Prostate gland (tissue), 2 donors: ENCODE measurements around the gene TPD52L2. TPM values are rescaled to one million over a fixed set of nuclear protein-coding genes. Genes with fewer than 3 reads are reported as not detected.

ENCODE experiments used
- DNase-seq: peaks from one replicate; pipeline ENCODE4 v3.0.0-alpha.2; 2019; ENCODE audit warnings: low spot score
- H3K27ac ChIP-seq, 2 donors: fragments of 200-600 bp; sonication (generic); 2 replicates each; pipeline ENCODE4 v1.5.1; 2017 to 2019
- H3K27me3 ChIP-seq: fragments of 200-600 bp; sonication (generic); replicated peaks from 2 replicates; pipeline ENCODE4 v1.5.1; 2019; ENCODE audit not compliant: insufficient read depth
- H3K36me3 ChIP-seq, 2 donors: fragments of 200-600 bp; sonication (generic); 1 replicate in 1 of 2; 2 replicates in 1 of 2; pipeline versions ENCODE4 v1.5.1 to v1.8.1; 2017 to 2019
- H3K4me1 ChIP-seq: fragments of 200-600 bp; sonication (generic); replicated peaks from 2 replicates; pipeline ENCODE4 v1.5.1; 2019
- H3K4me3 ChIP-seq, 2 donors: fragments of 200-600 bp; sonication (generic); 2 replicates each; pipeline ENCODE4 v1.5.1; 2017 to 2019
- H3K9me3 ChIP-seq: fragments of 200-600 bp; sonication (generic); 2 replicates; pipeline ENCODE4 v1.5.1; 2017
- POLR2A ChIP-seq: fragments of 450-650 bp; IDR thresholded peaks from one replicate; pipeline ENCODE4 v1.6.1; 2016; ENCODE audit warnings: antibody characterized with exemption, mild to moderate bottlenecking
- POLR2AphosphoS5 ChIP-seq: sonication (generic); formaldehyde crosslinking; IDR thresholded peaks from one replicate; pipeline ENCODE4 v1.6.1; 2017; ENCODE audit warnings: antibody characterized with exemption
- WGBS: methylation state at CpG from one replicate; pipeline ENCODE4 v1.1.5; 2018; 5-methylcytosine and 5-hydroxymethylcytosine counted together
- intact Hi-C: fragments of 100-400 bp; cut with DNase I; formaldehyde crosslinking; loops from one replicate; pipeline ENCODE4 v1.14.2; 2022
- total RNA-seq, 2 donors: library from RNA; depleted of rRNA; stranded (reverse); fragments of >200 nt; gene quantifications; one replicate each; pipeline ENCODE4 v1.1.0, GENCODE V29; 2016
- TF ChIP-seq, protein P1 (sequence below), 4 experiments: fragments of 200-600 bp in 2 of 4; fragments of 450-650 bp in 2 of 4; sonication (generic) in 2 of 4; IDR thresholded peaks; 1 replicate in 3 of 4; 2 replicates in 1 of 4; pipeline ENCODE4 v1.5.1; 2016 to 2019; ENCODE audit warnings: antibody characterized with exemption in 4 of 4, mild to moderate bottlenecking in 2 of 4, moderate library complexity in 2 of 4

Gene TPD52L2
- total RNA-seq, 2 donors from 2014 or later: 105 to 127 TPM

- Histone ChIP-seq H3K27ac (peak overlapping the region; percentile 71 to 87), H3K36me3 (no peaks in the 10 kb centered on the region), H3K9me3 (no peaks in the 10 kb centered on the region), H3K4me1 (peaks cover 15% of the 10 kb centered on the region), H3K4me3 (no peak overlapping the region), H3K27me3 (no peaks in the 10 kb centered on the region)
- 74% methylated on average over 7 of the region's 7 CpGs for WGBS
- intact Hi-C loops: loop anchor here (10.0 kb wide), 1 partner anchor 175 kb away; the partner anchor contains the start of gene TCEA2
- no peak for DNase-seq
- TF ChIP-seq POLR2AphosphoS5 (no peak), POLR2A (no peak)
- TF ChIP-seq, protein P1, sequence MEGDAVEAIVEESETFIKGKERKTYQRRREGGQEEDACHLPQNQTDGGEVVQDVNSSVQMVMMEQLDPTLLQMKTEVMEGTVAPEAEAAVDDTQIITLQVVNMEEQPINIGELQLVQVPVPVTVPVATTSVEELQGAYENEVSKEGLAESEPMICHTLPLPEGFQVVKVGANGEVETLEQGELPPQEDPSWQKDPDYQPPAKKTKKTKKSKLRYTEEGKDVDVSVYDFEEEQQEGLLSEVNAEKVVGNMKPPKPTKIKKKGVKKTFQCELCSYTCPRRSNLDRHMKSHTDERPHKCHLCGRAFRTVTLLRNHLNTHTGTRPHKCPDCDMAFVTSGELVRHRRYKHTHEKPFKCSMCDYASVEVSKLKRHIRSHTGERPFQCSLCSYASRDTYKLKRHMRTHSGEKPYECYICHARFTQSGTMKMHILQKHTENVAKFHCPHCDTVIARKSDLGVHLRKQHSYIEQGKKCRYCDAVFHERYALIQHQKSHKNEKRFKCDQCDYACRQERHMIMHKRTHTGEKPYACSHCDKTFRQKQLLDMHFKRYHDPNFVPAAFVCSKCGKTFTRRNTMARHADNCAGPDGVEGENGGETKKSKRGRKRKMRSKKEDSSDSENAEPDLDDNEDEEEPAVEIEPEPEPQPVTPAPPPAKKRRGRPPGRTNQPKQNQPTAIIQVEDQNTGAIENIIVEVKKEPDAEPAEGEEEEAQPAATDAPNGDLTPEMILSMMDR (IDR thresholded peaks at IDR 0.05): no peak
Observed at GRCh38 chr20:63890201-63890576, 25.1 kb downstream of the TPD52L2 start.

- TF ChIP-seq POLR2A: no peak
- no peak for TF ChIP-seq POLR2AphosphoS5
- TF ChIP-seq, protein P1 (IDR thresholded peaks at IDR 0.05): no peak
- 71% methylated on average over 7 of the region's 7 CpGs for WGBS
- Histone ChIP-seq H3K27ac (peak overlapping the region in 1 of 2 donors; percentile 87), H3K9me3 (no peaks in the 10 kb centered on the region), H3K4me3 (no peak overlapping the region), H3K27me3 (no peaks in the 10 kb centered on the region), H3K4me1 (peaks cover 15% of the 10 kb centered on the region), H3K36me3 (no peaks in the 10 kb centered on the region)
- DNase-seq: no peak
- intact Hi-C loops: loop anchor here (10.0 kb wide), 1 partner anchor 174 kb away; the partner anchor contains the start of gene TCEA2
Observed at GRCh38 chr20:63890616-63891015, 25.5 kb downstream of the TPD52L2 start.

DNA sequence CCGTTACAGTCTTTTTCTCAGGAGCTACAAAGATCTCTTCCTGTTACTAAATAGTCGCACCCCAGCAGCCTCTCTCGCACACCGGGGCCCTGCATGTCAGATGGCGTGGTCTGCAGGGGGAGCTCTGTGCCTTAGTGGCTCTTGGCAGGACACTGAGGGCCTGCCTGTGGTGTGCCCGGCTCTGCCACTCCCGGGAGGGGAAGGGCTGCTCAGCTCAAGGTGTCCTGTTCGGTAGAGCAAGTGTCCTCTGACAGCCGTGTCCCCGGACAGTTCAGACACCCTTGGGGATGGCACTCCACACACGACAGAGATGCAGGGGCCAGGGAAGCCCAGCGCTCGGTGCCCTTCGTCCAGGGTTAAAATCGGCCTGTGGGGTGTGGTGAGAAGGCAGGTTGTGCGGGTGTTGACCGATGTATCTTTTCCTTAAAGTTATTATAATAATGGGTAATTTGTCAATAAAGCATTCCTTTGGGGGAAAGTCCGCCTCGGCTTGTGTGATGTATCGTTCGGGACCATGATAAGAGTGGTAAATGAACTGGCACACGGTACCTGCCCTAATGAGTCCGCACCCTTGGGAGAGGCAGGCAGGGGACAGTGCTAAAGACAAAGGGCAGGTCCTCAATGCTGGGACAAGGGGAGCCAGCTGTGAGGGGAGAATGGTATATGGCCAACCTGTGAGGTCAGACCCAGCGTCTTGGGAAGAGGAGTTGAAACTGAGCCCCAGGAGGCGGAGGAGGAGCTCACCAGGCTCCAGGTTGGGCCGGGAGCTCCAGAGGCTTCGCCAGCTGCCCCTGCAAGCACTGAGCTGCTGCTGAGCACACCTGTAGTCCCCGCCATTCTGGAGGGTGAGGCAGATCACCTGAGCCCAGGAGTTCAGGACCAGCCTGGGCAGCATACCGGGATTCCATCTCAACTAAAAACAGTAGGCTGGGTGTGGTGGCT, 26.3 kb downstream of the TPD52L2 start:
- no peak for TF ChIP-seq POLR2AphosphoS5
- TF ChIP-seq POLR2A: no peak
- TF ChIP-seq, protein P1 (IDR thresholded peaks at IDR 0.05): no peak
- H3K36me3 ChIP-seq: no peaks in the 10 kb centered on the region
- no peaks in the 10 kb centered on the region for H3K27me3 ChIP-seq
- no peak for DNase-seq
- WGBS: 86% methylated on average over 29 of the region's 29 CpGs
- H3K4me3 ChIP-seq: no peak overlapping the region
- H3K27ac ChIP-seq: peak overlapping the region in 1 of 2 donors; percentile 87
- intact Hi-C loops: loop anchor here (10.0 kb wide), 1 partner anchor 173 kb away; the partner anchor contains the start of gene TCEA2
- no peaks in the 10 kb centered on the region for H3K9me3 ChIP-seq
- H3K4me1 ChIP-seq: peaks cover 19% of the 10 kb centered on the region

DNA sequence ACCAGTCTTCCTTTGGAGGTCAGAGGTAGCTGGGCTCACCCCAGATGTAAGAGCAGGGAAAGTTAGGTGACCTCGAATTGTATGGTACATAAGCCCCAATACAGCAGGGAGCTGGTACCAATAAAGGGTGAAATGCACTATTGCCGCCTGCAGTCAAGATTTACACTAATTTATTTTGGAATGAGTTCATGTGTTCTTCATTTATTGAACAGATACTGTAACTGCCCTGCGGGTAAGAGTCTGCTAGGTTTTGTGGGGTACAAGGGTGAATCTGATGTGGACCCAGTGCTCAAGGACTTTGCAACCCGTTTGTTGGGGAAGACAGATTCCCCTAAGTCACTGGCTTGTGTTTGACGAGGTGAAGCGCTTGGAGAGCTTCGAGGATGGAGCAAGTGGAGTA, 27.3 kb downstream of the TPD52L2 start:
- no peaks in the 10 kb centered on the region for H3K9me3 ChIP-seq
- no peak overlapping the region for H3K27ac ChIP-seq
- TF ChIP-seq POLR2AphosphoS5: no peak
- TF ChIP-seq POLR2A: no peak
- TF ChIP-seq, protein P1 (IDR thresholded peaks at IDR 0.05): no peak
- WGBS: 93% methylated on average over 7 of the region's 7 CpGs
- H3K4me1 ChIP-seq: peaks cover 26% of the 10 kb centered on the region
- no peaks in the 10 kb centered on the region for H3K36me3 ChIP-seq
- DNase-seq: no peak
- H3K4me3 ChIP-seq: no peak overlapping the region
- intact Hi-C loops: loop anchor here (10.0 kb wide), 1 partner anchor 172 kb away; the partner anchor contains the start of gene TCEA2
- H3K27me3 ChIP-seq: no peaks in the 10 kb centered on the region
